HEK293 (cell line): Measurements from ENCODE around the gene SLC38A5.
A peak's percentile ranks its signal among the peaks of the same experiment; 100 is the strongest.

Source experiments
- CTCF ChIA-PET: fragments of 350-600 bp; formaldehyde crosslinking; extraction: SDS; loops from one replicate; lab custom pipeline; 2021; ENCODE audit warnings: antibody characterized with exemption; lab: Yijun Ruan, JAX
- POLR2A ChIA-PET: fragments of 300-600 bp; formaldehyde crosslinking; extraction: SDS; loops from one replicate; lab custom pipeline; 2020; ENCODE audit warnings: antibody characterized with exemption, inconsistent platforms; lab: Yijun Ruan, JAX
- H3K27ac ChIP-seq: fragments of 200-500 bp; sonication (Bioruptor generic); 2 replicates; pipeline ENCODE4 v1.5.1; 2014; ENCODE audit warnings: low read depth, low read length, control low read depth, inconsistent platforms; ENCODE audit errors: extremely low read depth
- H3K36me3 ChIP-seq, 2 experiments: fragments of 200-500 bp in 1 of 2; sonication (Bioruptor generic) in 1 of 2; 1 replicate in 1 of 2; 2 replicates in 1 of 2; pipeline ENCODE4 v1.5.1; 2014 to 2017; ENCODE audit warnings: inconsistent platforms in 2 of 2, low read length in 2 of 2; ENCODE audit not compliant: control insufficient read depth in 2 of 2, insufficient read depth in 1 of 2
- H3K4me1 ChIP-seq: fragments of 200-500 bp; sonication (Bioruptor generic); 2 replicates; pipeline ENCODE4 v1.5.1; 2014; ENCODE audit warnings: mild to moderate bottlenecking, low read length, inconsistent platforms; ENCODE audit not compliant: control insufficient read depth, insufficient read depth
- H3K4me3 ChIP-seq: 2 replicates; pipeline ENCODE4 v1.5.1; 2011; ENCODE audit warnings: low read depth, mild to moderate bottlenecking, control low read depth, low read length, moderate library complexity
- H3K9me3 ChIP-seq: fragments of 200-500 bp; sonication (Bioruptor generic); 2 replicates; pipeline ENCODE4 v1.5.1; 2014; ENCODE audit warnings: low read depth, low read length, inconsistent platforms; ENCODE audit not compliant: control insufficient read depth, insufficient read depth
- INSM2 ChIP-seq: fragments of 450-650 bp; formaldehyde crosslinking; IDR thresholded peaks from 2 replicates; pipeline ENCODE4 v1.5.1; 2016; ENCODE audit warnings: missing biosample characterization, missing genetic modification characterization
- MEIS1 ChIP-seq: sonication (generic); formaldehyde crosslinking; IDR thresholded peaks from 2 replicates; pipeline ENCODE4 v1.8.1; 2022; ENCODE audit warnings: missing genetic modification reagents, mild to moderate bottlenecking, borderline replicate concordance
- SCRT2 ChIP-seq: fragments of 450-650 bp; formaldehyde crosslinking; IDR thresholded peaks from 2 replicates; pipeline ENCODE4 v1.5.1; 2016; ENCODE audit warnings: missing biosample characterization, missing genetic modification characterization
- WT1 ChIP-seq: fragments of 450-650 bp; formaldehyde crosslinking; IDR thresholded peaks from 2 replicates; pipeline ENCODE4 v1.5.1; 2016; ENCODE audit warnings: missing biosample characterization, missing genetic modification characterization
- YY1 ChIP-seq: fragments of 450-650 bp; formaldehyde crosslinking; IDR thresholded peaks from 2 replicates; pipeline ENCODE4 v1.5.1; 2018; ENCODE audit warnings: missing biosample characterization, missing genetic modification characterization
- ZBTB49 ChIP-seq: fragments of 450-650 bp; formaldehyde crosslinking; IDR thresholded peaks from 2 replicates; pipeline ENCODE4 v1.5.1; 2016; ENCODE audit warnings: missing biosample characterization, missing genetic modification characterization, low read depth
- ZBTB7A ChIP-seq: fragments of 450-650 bp; formaldehyde crosslinking; IDR thresholded peaks from 2 replicates; pipeline ENCODE4 v1.5.1; 2016; ENCODE audit warnings: low read depth, missing biosample characterization, missing genetic modification characterization
- ZBTB8A ChIP-seq: fragments of 450-650 bp; formaldehyde crosslinking; IDR thresholded peaks from 2 replicates; pipeline ENCODE4 v1.5.1; 2016; ENCODE audit warnings: missing biosample characterization, missing genetic modification characterization
- ZFP69B ChIP-seq: fragments of 450-650 bp; formaldehyde crosslinking; IDR thresholded peaks from 2 replicates; pipeline ENCODE4 v1.5.1; 2016; ENCODE audit warnings: missing biosample characterization, missing genetic modification characterization
- ZNF146 ChIP-seq: fragments of 450-650 bp; formaldehyde crosslinking; IDR thresholded peaks from 2 replicates; pipeline ENCODE4 v1.5.1; 2016; ENCODE audit warnings: missing biosample characterization, missing genetic modification characterization
- ZNF292 ChIP-seq: fragments of 450-650 bp; formaldehyde crosslinking; IDR thresholded peaks from 2 replicates; pipeline ENCODE4 v1.5.1; 2016; ENCODE audit warnings: low read depth, missing biosample characterization, missing genetic modification characterization, borderline replicate concordance
- ZNF366 ChIP-seq: fragments of 450-650 bp; formaldehyde crosslinking; conservative IDR thresholded peaks from 2 replicates; pipeline ENCODE4 v1.5.1; 2016; ENCODE audit warnings: missing biosample characterization, missing genetic modification characterization
- ZNF394 ChIP-seq: fragments of 450-650 bp; formaldehyde crosslinking; IDR thresholded peaks from 2 replicates; pipeline ENCODE4 v1.5.1; 2016; ENCODE audit warnings: missing biosample characterization, missing genetic modification characterization, mild to moderate bottlenecking, moderate library complexity, borderline replicate concordance
- ZNF404 ChIP-seq: fragments of 450-650 bp; formaldehyde crosslinking; IDR thresholded peaks from 2 replicates; pipeline ENCODE4 v1.5.1; 2017; ENCODE audit warnings: missing biosample characterization, missing genetic modification characterization
- ZNF426 ChIP-seq: fragments of 450-650 bp; formaldehyde crosslinking; IDR thresholded peaks from 2 replicates; pipeline ENCODE4 v1.5.1; 2017; ENCODE audit warnings: missing biosample characterization, missing genetic modification characterization, mild to moderate bottlenecking, inconsistent platforms, moderate library complexity
- ZNF433 ChIP-seq: fragments of 450-650 bp; formaldehyde crosslinking; IDR thresholded peaks from 2 replicates; pipeline ENCODE4 v1.5.1; 2016; ENCODE audit warnings: missing biosample characterization, missing genetic modification characterization, low read depth
- ZNF529 ChIP-seq: fragments of 450-650 bp; formaldehyde crosslinking; IDR thresholded peaks from 2 replicates; pipeline ENCODE4 v1.5.1; 2017; ENCODE audit warnings: missing genetic modification characterization, missing biosample characterization; ENCODE audit not compliant: insufficient replicate concordance
- ZNF558 ChIP-seq: fragments of 450-650 bp; formaldehyde crosslinking; IDR thresholded peaks from 2 replicates; pipeline ENCODE4 v1.5.1; 2016; ENCODE audit warnings: missing biosample characterization, missing genetic modification characterization
- ZNF707 ChIP-seq: fragments of 450-650 bp; formaldehyde crosslinking; IDR thresholded peaks from 2 replicates; pipeline ENCODE4 v1.5.1; 2016; ENCODE audit warnings: missing biosample characterization, missing genetic modification characterization
- ZNF747 ChIP-seq: fragments of 450-650 bp; formaldehyde crosslinking; IDR thresholded peaks from 2 replicates; pipeline ENCODE4 v1.5.1; 2016; ENCODE audit warnings: missing biosample characterization, missing genetic modification characterization
- ZNF785 ChIP-seq: fragments of 450-650 bp; formaldehyde crosslinking; IDR thresholded peaks from 2 replicates; pipeline ENCODE4 v1.5.1; 2016; ENCODE audit warnings: missing biosample characterization, missing genetic modification characterization
- ZNF792 ChIP-seq: fragments of 450-650 bp; formaldehyde crosslinking; IDR thresholded peaks from 2 replicates; pipeline ENCODE4 v1.5.1; 2016; ENCODE audit warnings: missing biosample characterization, missing genetic modification characterization
- ZNF830 ChIP-seq: fragments of 450-650 bp; IDR thresholded peaks from 2 replicates; pipeline ENCODE4 v1.5.0; 2018; ENCODE audit warnings: missing biosample characterization, missing genetic modification characterization, low read depth, mild to moderate bottlenecking, moderate library complexity
- ZSCAN18 ChIP-seq: fragments of 450-650 bp; formaldehyde crosslinking; IDR thresholded peaks from 2 replicates; pipeline ENCODE4 v1.5.1; 2016; ENCODE audit warnings: missing biosample characterization, missing genetic modification characterization

Gene SLC38A5

GRCh38 chrX:48475774-48476577, 5.9 kb upstream of the SLC38A5 start, which contains the start of gene FTSJ1 (continued):
- TF ChIP-seq ZNF529 (tag by site-specific recombination): no peak
- TF ChIP-seq ZNF830: no peak
- no peak for TF ChIP-seq ZNF394 (tag by site-specific recombination)
- no peak for TF ChIP-seq WT1
- no peak for TF ChIP-seq ZBTB7A (tag by site-specific recombination)
- TF ChIP-seq SCRT2 (tag by site-specific recombination): no peak
- TF ChIP-seq ZNF792: no peak
- no peak for TF ChIP-seq ZNF558 (tag by site-specific recombination)
- TF ChIP-seq ZNF433 (tag by site-specific recombination): no peak
- no peak for TF ChIP-seq ZBTB49
- no peak for TF ChIP-seq ZNF404 (tag by site-specific recombination)
- 0 out of 2 replicates have a peak, but pooled peaks have one; percentile 17 for TF ChIP-seq ZNF785 (tag by site-specific recombination)
- TF ChIP-seq YY1 (tag by site-specific recombination): peak; percentile 90; the same call in 1 of the 2 replicates
- TF ChIP-seq ZNF707 (tag by site-specific recombination): no peak
- TF ChIP-seq INSM2 (tag by site-specific recombination): peak; percentile 32; the same call in 1 of the 2 replicates
- no peak for TF ChIP-seq ZNF292 (tag by site-specific recombination)
- no peak for TF ChIP-seq ZNF747 (tag by site-specific recombination)
- no peak for TF ChIP-seq ZSCAN18 (tag by site-specific recombination)
- TF ChIP-seq ZNF426 (tag by site-specific recombination): no peak
- TF ChIP-seq, all 188 proteins: peak for 40

GRCh38 chrX:48475296-48475695, 5.2 kb upstream of the SLC38A5 start:
- POLR2A ChIA-PET: no interaction called here
- TF ChIP-seq MEIS1 (CRISPR knock-in tag) (no peak), ZBTB8A (tag by site-specific recombination) (no peak), ZFP69B (tag by site-specific recombination) (no peak), ZNF146 (no peak), ZNF366 (no peak)
- CTCF ChIA-PET: interaction anchor here (0.6 to 1.1 kb wide), 4 partner anchors 14 to 364 kb away, joined by 3 to 5 read pairs (median 3); no protein-coding TSS in a partner anchor
- Histone ChIP-seq H3K36me3 (peaks cover 0 to 21% of the 10 kb centered on the region in 2 experiments; a peak in 2 of 3 replicates), H3K4me1 (0 out of 2 replicates have a peak, but pooled peaks cover 2% of the 10 kb centered on the region), H3K9me3 (no peaks in the 10 kb centered on the region), H3K4me3 (peak overlapping the region; percentile 60), H3K27ac (peak overlapping the region; percentile 38; the same call in 1 of the 2 replicates)
